ENCODE measurements around the gene CRBN.

DNA sequence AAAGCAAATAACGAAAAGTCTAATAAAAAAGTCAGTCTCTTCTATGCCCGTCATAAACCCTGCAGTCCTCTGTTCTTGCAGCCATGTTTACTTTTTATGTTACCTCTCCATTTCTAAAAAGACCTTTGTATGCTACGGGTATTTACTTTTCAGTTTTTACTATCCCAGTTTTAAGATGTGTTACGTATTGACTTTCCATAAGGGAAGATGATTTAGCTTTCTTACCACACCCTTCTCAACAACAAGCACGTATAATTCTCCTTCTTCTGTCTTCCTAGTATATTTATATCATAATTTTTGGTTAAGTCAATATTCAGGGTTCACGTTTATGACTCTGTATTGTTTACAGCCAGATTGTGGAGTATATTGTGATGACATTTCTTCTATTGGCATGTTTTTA lies 42.0 kb downstream of the CRBN start:
- no peak for TF ChIP-seq POLR2A (IDR thresholded peaks at IDR 0.05)
- TF ChIP-seq, protein P1, sequence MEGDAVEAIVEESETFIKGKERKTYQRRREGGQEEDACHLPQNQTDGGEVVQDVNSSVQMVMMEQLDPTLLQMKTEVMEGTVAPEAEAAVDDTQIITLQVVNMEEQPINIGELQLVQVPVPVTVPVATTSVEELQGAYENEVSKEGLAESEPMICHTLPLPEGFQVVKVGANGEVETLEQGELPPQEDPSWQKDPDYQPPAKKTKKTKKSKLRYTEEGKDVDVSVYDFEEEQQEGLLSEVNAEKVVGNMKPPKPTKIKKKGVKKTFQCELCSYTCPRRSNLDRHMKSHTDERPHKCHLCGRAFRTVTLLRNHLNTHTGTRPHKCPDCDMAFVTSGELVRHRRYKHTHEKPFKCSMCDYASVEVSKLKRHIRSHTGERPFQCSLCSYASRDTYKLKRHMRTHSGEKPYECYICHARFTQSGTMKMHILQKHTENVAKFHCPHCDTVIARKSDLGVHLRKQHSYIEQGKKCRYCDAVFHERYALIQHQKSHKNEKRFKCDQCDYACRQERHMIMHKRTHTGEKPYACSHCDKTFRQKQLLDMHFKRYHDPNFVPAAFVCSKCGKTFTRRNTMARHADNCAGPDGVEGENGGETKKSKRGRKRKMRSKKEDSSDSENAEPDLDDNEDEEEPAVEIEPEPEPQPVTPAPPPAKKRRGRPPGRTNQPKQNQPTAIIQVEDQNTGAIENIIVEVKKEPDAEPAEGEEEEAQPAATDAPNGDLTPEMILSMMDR (IDR thresholded peaks at IDR 0.05): no peak
